Vagina (tissue), 2 donors: ENCODE data around the gene GPAT2.
"Not testable (repeated sequence)": the region's sequence is repeated elsewhere in the genome, so short reads cannot be mapped to it uniquely, and the experiment has no call there.

Experiments used
- POLR2A ChIP-seq, 2 donors: fragments of 450-650 bp; IDR thresholded peaks; one replicate each; pipeline ENCODE4 v1.6.1; 2017; ENCODE audit warnings: antibody characterized with exemption in 2 of 2, mild to moderate bottlenecking in 2 of 2, moderate library complexity in 2 of 2
- POLR2AphosphoS5 ChIP-seq, 2 donors: sonication (generic); formaldehyde crosslinking; IDR thresholded peaks; one replicate each; pipeline ENCODE4 v1.9.0; 2017; ENCODE audit warnings: antibody characterized with exemption in 2 of 2, mild to moderate bottlenecking in 2 of 2, low read depth in 1 of 2; ENCODE audit not compliant: insufficient read depth in 1 of 2
- TF ChIP-seq, protein P1 (sequence below), 3 experiments: fragments of 450-650 bp in 2 of 3; fragments of 200-600 bp in 1 of 3; sonication (generic) in 1 of 3; IDR thresholded peaks; one replicate each; pipeline ENCODE4 v1.5.1; 2017 to 2019; ENCODE audit warnings: antibody characterized with exemption in 3 of 3, mild to moderate bottlenecking in 2 of 3, moderate library complexity in 2 of 3

- TF ChIP-seq POLR2AphosphoS5 (IDR thresholded peaks at IDR 0.05; ENCODE audit: insufficient read depth in 1 of 2, low read depth in 1 of 2); POLR2A (IDR thresholded peaks at IDR 0.05): not testable (repeated sequence)
- TF ChIP-seq, protein P1, sequence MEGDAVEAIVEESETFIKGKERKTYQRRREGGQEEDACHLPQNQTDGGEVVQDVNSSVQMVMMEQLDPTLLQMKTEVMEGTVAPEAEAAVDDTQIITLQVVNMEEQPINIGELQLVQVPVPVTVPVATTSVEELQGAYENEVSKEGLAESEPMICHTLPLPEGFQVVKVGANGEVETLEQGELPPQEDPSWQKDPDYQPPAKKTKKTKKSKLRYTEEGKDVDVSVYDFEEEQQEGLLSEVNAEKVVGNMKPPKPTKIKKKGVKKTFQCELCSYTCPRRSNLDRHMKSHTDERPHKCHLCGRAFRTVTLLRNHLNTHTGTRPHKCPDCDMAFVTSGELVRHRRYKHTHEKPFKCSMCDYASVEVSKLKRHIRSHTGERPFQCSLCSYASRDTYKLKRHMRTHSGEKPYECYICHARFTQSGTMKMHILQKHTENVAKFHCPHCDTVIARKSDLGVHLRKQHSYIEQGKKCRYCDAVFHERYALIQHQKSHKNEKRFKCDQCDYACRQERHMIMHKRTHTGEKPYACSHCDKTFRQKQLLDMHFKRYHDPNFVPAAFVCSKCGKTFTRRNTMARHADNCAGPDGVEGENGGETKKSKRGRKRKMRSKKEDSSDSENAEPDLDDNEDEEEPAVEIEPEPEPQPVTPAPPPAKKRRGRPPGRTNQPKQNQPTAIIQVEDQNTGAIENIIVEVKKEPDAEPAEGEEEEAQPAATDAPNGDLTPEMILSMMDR (IDR thresholded peaks at IDR 0.05), result not testable (repeated sequence)
Measured at GRCh38 chr2:96021142-96021541, 13.6 kb downstream of the GPAT2 start.
